Colonic mucosa (tissue), 4 donors: ENCODE data around the gene MGRN1. TPM values are rescaled to one million over a fixed set of nuclear protein-coding genes. Genes with fewer than 3 reads are reported as not detected.

Experiments used
- DNase-seq: peaks from one replicate; pipeline ENCODE4 v3.0.0-alpha.2; 2020
- H3K27ac ChIP-seq: fragments of 200-600 bp; one replicate; pipeline ENCODE4 v1.8.0; 2021
- H3K27me3 ChIP-seq: fragments of 200-600 bp; one replicate; pipeline ENCODE4 v1.8.0; 2021
- H3K36me3 ChIP-seq: fragments of 200-600 bp; one replicate; pipeline ENCODE4 v1.8.0; 2021
- H3K4me1 ChIP-seq: fragments of 200-600 bp; one replicate; pipeline ENCODE4 v1.8.0; 2021; ENCODE audit warnings: mild to moderate bottlenecking
- H3K4me3 ChIP-seq: fragments of 200-600 bp; one replicate; pipeline ENCODE4 v1.8.0; 2021
- H3K9ac ChIP-seq, 2 donors: one replicate each; pipeline ENCODE4 v1.7.0; 2013; ENCODE audit warnings: control low read depth in 2 of 2, low read depth in 2 of 2, low read length in 2 of 2
- H3K9me3 ChIP-seq: fragments of 200-600 bp; one replicate; pipeline ENCODE4 v1.8.0; 2021
- intact Hi-C: fragments of 100-400 bp; cut with DNase I; formaldehyde crosslinking; loops from one replicate; pipeline ENCODE4 v1.14.1; 2022
- total RNA-seq, 2 donors: library from RNA; stranded (reverse); fragmentation: NEBNext Ultra II Directional in 1 of 2; extraction: Animal tissue kit (Norgen Biotek cat#: 25700) in 1 of 2; gene quantifications; one replicate each; pipeline ENCODE4 v1.2.1, GENCODE V29; 2021
- TF ChIP-seq, protein P1 (sequence below): fragments of 200-600 bp; IDR thresholded peaks from one replicate; pipeline ENCODE4 v1.8.0; 2022; ENCODE audit warnings: antibody characterized with exemption, mild to moderate bottlenecking
- donor health status: healthy.
- donor health status: DM: no; HTN: no; CAD: no.
- donor health status: DM: no; HTN: no; CAD: no.

MGRN1 gene
- total RNA-seq, 2 donors from 2014 or later = 75.2 to 79.3 TPM

DNA sequence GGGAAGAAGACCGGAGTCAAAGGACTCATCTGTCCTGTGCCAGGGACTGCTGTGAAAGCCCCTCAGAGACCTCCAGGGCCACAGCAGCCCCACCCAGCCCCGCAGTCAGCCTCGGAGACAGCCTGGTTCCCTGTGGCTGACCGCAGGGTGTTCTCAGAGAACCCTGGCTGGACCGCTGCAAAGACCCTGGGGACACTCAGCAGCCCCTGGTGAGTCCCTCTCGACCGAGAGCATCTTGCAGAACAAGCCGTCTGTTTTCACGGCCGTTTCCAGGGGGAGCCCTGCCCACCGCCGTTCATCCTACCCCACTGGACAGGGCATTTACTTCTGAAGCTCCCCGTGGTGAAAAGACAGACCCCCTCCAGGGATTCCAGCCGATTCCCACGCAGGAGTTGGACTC is 20.2 kb upstream of the MGRN1 start:
- intact Hi-C loops = no loop called here
- H3K36me3 ChIP-seq = no peaks in the 10 kb centered on the region
- H3K9ac ChIP-seq = no peak overlapping the region
- DNase-seq = no peak
- no peak overlapping the region for H3K27ac ChIP-seq
- TF ChIP-seq, protein P1, sequence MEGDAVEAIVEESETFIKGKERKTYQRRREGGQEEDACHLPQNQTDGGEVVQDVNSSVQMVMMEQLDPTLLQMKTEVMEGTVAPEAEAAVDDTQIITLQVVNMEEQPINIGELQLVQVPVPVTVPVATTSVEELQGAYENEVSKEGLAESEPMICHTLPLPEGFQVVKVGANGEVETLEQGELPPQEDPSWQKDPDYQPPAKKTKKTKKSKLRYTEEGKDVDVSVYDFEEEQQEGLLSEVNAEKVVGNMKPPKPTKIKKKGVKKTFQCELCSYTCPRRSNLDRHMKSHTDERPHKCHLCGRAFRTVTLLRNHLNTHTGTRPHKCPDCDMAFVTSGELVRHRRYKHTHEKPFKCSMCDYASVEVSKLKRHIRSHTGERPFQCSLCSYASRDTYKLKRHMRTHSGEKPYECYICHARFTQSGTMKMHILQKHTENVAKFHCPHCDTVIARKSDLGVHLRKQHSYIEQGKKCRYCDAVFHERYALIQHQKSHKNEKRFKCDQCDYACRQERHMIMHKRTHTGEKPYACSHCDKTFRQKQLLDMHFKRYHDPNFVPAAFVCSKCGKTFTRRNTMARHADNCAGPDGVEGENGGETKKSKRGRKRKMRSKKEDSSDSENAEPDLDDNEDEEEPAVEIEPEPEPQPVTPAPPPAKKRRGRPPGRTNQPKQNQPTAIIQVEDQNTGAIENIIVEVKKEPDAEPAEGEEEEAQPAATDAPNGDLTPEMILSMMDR = no peak
- peaks cover 4% of the 10 kb centered on the region for H3K27me3 ChIP-seq
- H3K4me1 ChIP-seq = no peaks in the 10 kb centered on the region
- no peaks in the 10 kb centered on the region for H3K9me3 ChIP-seq
- H3K4me3 ChIP-seq = no peak overlapping the region

DNA sequence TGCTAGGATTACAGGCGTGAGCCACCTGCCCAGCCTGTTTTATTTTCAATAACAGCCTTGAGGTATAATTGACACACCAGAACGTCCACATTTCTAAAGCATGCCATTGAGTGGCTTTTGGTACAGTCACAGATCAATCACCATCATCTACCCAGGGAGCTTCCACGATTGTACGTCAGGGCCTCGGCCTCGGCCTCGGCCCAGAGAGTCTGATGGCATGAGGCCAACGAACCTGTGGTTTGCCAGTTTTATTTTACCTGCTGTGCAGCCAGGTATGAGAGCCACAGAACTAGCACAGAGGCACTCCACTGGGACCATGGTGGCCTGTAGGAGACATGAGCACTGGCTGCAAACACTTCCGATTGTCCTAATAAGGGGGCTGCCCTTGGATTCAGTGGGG is 18.3 kb upstream of the MGRN1 start:
- Histone ChIP-seq H3K27ac (no peak overlapping the region), H3K4me1 (no peaks in the 10 kb centered on the region), H3K27me3 (peaks cover 4% of the 10 kb centered on the region), H3K4me3 (no peak overlapping the region), H3K36me3 (no peaks in the 10 kb centered on the region), H3K9ac (no peak overlapping the region), H3K9me3 (no peaks in the 10 kb centered on the region)
- intact Hi-C loops = no loop called here
- no peak for DNase-seq
- TF ChIP-seq, protein P1 = no peak

DNA sequence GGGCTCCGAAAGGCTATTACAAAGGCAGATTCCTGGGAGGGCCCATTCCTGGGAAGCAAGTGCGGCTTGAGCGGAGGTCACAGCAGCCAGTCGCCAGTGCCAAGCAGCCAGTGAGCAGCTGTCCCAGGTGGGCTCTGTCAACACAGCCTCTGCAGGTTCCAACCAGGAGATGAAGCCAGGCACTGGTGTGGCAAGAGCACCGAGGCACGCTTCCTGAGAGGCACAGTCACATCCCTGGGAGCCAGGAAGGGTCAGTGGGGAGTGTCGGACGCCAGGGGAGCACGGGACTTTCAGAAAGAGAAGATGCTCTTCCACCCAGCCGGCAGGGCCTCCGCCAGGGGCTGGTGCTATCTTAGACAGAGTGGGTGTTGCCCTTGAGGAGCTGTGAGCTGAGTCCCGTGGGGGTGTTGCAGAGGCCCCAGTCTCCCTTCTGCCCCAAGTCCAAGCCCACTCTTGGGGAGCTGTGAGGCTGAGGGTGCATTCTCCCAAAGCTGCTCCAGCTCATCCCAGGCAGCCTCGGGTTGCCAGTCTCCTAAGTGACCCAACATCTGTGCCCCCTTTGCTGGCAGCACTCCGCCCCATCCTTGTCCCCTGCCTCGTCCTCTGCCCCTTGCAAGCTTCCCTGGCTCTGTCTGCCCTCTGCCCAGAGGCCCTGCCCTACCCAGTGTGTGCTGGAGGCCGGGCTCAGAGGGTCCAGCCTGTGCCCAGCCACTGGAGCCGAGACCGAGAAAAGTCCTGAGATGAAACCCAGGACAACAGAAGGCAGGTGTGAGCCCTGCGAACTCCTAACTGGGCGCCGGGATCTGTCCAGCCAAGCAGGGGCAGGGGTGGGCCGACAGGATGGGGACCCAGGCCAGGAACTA is 16.6 kb upstream of the MGRN1 start:
- intact Hi-C loops = no loop called here
- H3K9ac ChIP-seq = no peak overlapping the region
- peaks cover 1% of the 10 kb centered on the region for H3K4me1 ChIP-seq
- no peak overlapping the region for H3K27ac ChIP-seq
- no peak for DNase-seq
- no peak overlapping the region for H3K4me3 ChIP-seq
- no peaks in the 10 kb centered on the region for H3K27me3 ChIP-seq
- TF ChIP-seq, protein P1 = no peak
- no peaks in the 10 kb centered on the region for H3K36me3 ChIP-seq
- H3K9me3 ChIP-seq = no peaks in the 10 kb centered on the region

DNA sequence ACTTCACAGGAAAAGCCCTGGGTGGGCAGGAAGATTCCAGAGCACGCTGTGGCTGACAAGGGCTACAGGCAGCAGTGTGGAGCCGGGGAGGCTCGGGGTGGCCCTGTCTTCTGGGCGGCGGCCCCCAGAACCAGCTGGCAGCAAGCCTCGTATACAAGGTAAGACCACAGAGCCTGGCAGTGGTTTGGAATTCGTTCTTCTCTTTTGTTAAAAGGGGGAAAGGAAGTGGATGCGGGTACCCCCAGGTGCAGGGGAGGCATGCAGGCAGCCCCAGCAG is 16.0 kb upstream of the MGRN1 start:
- no peak overlapping the region for H3K4me3 ChIP-seq
- H3K4me1 ChIP-seq = peaks cover 7% of the 10 kb centered on the region
- no peak overlapping the region for H3K9ac ChIP-seq
- H3K36me3 ChIP-seq = no peaks in the 10 kb centered on the region
- TF ChIP-seq, protein P1 = no peak
- no peak overlapping the region for H3K27ac ChIP-seq
- no peaks in the 10 kb centered on the region for H3K27me3 ChIP-seq
- intact Hi-C loops = no loop called here
- H3K9me3 ChIP-seq = no peaks in the 10 kb centered on the region
- DNase-seq = no peak

DNA sequence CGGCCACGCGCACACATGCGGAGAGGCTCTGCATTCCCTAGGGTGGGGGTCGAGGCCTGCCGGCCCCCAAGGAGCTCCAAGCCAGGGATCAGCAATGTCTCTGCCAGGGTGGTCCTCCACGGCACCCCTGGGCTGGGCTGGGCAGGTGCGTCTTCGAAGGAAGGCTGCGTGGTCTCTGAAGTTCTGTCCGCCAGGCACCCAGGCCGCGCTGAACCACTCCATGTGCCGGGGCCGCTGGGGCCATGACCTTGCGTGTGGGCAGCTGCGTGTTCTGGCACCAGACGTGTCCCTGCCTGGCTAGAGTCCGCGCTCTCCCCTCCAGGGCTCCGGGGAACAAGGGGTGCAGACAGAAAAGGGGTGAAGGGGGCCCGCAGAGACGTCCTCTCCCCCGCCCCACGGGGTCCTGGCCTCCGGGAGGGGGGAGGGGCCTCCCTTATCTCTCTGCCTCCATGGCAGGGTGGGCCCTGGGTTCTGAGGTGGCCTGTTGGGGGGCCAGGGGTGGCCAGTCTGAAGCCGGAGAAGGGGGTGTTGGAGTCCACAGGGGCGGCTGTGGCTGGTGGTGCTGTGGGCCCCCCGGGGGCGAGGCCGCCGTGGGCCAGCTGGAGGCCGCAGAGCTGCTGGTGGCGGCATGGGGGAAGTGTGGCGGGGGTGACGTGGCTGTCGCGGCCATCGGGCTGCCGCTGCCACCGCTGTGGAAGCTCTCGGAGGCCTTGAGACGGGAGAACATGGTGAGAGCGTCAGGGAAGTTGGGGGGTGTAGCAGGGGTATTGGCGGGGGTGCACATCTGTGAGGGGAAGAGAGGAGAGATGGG is 15.2 kb upstream of the MGRN1 start:
- no peaks in the 10 kb centered on the region for H3K36me3 ChIP-seq
- intact Hi-C loops = no loop called here
- no peak for DNase-seq
- H3K4me3 ChIP-seq = no peak overlapping the region
- TF ChIP-seq, protein P1 = no peak
- no peaks in the 10 kb centered on the region for H3K27me3 ChIP-seq
- no peaks in the 10 kb centered on the region for H3K9me3 ChIP-seq
- no peak overlapping the region for H3K27ac ChIP-seq
- no peak overlapping the region for H3K9ac ChIP-seq
- H3K4me1 ChIP-seq = peaks cover 10% of the 10 kb centered on the region
